Posterior vena cava (tissue), 2 donors: ENCODE results near the gene PRKACB. TPM values are rescaled to one million over a fixed set of nuclear protein-coding genes. Genes with fewer than 3 reads are reported as not detected.

Experiments
- DNase-seq: peaks from one replicate; pipeline ENCODE4 v3.0.0-alpha.2; 2020; ENCODE audit warnings: low spot score
- intact Hi-C, 2 donors: fragments of 100-400 bp; cut with DNase I; formaldehyde crosslinking; loops; one replicate each; pipeline versions ENCODE4 v1.14.1 to v1.14.2; 2022 to 2023
- total RNA-seq, 2 donors: library from RNA; stranded (reverse); fragmentation: NEBNext Ultra II Directional; extraction: Animal tissue kit (Norgen Biotek cat#: 25700); gene quantifications; one replicate each; pipeline ENCODE4 v1.2.1, GENCODE V29; 2021
- donor health status: DM: yes; HTN: yes; CAD: no.
- donor health status: DM: yes; HTN: yes; CAD: no.

Gene PRKACB
- total RNA-seq, 2 donors from 2014 or later, result 69.2 to 80.2 TPM

DNA sequence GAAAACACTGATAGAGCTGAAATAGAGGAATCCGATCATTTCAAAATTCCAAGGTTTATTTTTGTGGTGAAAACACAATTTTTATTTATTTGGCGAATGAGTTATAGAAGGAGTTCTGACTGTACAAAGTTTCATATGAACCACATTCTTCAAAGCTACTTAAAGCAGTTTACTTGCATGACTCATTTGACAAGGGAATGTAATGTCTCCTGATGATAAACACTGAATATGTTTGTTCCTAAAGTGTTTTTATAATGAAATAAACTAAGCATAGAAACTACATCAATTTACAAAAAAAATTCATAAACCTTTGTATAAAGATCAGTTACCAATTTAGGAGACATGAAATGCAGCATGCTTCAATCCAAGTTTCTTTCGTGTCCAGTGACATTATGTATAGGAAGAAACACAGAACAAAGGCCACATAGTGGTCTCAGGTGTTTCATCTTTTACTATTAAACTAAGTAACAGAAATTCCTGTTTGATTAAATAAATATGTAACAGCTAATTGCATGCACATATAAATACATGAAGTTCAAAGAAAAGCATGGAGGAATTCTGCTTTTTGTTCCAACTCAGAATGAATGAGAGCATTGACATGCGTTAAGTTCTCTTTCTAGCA is 2.5 kb downstream of the PRKACB start:
- intact Hi-C loops, result loop anchor here in 1 of 2 donors (10.0 kb wide), 1 partner anchor 288 kb away; no protein-coding TSS in a partner anchor
- no peak for DNase-seq

DNA sequence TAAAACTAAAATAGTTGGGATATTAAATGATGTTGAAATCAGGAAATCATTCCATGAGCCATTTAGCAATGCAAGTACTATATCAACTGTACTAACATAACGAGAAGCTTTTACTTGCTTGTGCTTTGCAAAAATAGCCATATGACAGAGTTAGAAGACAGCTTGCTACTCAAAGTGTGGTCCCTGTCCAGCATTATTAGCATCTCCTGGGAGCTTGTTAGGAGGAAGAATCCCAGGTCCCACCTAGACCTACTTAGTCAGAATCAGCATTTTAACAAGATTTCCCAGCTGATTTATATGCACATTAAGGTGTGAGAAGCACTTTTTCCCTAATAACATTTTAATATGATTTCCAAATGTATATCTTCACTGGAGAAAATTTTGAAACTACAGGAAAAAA is 4.7 kb downstream of the PRKACB start:
- DNase-seq, result no peak
- intact Hi-C loops, result loop anchor here in 1 of 2 donors (10.0 kb wide), 1 partner anchor 286 kb away; no protein-coding TSS in a partner anchor

DNA sequence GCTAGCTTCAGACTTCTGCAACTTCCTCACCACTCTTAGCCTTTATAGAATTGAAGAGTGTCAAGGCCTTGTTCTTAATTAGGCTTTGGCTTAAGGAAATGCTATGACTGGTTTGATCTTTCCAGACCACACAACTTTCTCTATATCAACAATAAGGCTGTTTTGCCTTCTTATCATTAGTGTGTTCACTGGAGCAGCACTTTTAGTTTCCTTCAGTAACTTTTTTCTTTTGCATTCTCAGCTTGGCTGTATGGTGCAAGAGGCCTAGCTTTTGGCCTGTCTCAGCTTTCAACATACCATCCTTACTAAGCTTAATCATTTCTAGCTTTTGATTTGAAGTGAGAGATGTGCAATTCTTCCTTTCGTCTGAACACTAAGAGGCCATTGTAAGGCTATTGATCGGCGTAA is 8.6 kb downstream of the PRKACB start:
- no peak for DNase-seq
- intact Hi-C loops, result no loop called here

DNA sequence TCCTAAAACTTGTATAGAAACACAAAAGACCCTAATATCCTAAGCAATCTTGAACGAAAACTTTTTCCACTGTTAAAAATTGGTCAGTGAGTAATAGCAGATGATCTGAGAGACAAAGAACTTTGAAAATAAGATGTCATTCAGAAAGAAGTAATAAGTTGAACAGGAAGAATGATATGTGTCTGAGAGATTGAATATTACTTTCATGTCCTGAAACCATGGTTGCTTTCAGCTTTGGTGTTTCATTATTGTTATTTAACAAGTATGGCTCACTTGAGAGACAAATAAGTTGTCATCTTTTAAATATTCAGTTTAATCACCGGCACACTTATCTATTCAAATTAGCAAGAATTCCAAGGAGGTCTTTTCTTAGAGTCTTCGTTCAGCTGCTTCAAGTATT is 11.4 kb downstream of the PRKACB start:
- intact Hi-C loops, result no loop called here
- DNase-seq, result no peak

DNA sequence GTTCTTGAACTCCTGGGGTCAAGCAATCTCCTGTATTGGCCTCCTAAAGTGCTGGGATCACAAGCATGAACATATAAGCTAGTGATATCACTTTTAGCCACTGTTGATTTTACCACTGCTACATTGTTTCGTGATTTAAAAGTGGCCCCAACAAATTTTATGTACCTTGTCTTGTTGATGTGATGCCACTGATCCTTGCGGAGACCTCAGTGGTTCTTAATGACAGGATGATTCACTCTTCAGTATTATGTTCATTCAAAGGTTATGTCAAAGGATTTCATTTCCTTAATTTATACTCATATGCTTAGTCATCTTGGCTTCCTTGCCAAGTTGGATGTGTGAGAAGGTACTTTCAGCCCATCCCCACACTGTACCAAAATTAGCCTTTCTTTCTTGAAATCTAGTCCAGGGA is 12.1 kb downstream of the PRKACB start:
- intact Hi-C loops, result no loop called here
- DNase-seq, result no peak

DNA sequence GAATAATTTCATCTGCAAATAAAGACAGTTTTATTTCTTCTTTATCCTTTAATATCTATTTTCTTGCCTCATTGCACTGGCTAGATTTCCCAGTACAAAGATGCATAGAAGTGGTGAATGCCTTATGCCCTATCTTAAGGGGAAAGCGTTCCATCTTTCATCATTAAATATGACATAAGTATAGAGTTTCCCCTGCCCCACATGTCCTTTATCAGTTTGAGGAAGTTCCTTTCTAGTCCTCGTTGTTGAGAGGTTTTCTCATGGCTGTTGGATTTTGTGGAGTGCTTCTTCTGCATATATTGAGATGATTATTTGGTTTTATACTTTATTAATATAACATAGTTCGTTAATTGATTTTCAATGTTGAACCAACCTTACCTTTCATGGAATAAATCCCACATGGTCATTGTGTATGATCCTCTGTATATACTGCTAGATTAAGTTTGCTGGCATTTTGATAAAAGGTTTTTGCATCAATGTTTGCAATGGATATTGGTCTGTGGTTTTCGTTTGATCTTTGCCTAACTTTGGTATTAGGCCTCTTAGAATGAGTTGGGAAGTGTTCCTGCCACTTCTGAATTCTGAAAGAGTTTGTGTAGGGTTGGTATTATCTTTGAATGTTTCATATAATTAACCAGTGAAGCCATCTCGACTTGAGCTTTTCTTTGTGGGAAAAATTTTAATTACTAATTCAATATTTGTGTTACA is 15.6 kb downstream of the PRKACB start:
- DNase-seq, result no peak
- intact Hi-C loops, result no loop called here

DNA sequence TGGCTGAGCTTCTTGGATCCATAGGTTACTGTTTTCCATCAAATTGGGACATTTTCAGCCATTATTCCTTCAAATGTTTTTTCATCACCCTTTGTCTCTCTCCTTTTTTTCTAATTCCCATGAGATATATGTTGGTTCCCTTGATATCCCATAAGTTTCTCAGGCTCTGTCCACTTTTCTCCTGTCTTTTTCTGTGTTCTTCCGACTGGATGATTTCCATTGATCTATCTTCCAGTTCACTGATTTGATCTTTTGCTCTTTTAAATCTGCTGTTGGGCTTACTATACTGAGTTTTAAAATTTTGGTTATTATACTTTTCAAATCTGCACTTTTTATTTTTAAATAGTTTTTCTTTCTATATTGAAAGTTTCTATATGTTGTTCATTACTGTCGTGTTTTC is 18.2 kb downstream of the PRKACB start:
- no peak for DNase-seq
- intact Hi-C loops, result no loop called here

DNA sequence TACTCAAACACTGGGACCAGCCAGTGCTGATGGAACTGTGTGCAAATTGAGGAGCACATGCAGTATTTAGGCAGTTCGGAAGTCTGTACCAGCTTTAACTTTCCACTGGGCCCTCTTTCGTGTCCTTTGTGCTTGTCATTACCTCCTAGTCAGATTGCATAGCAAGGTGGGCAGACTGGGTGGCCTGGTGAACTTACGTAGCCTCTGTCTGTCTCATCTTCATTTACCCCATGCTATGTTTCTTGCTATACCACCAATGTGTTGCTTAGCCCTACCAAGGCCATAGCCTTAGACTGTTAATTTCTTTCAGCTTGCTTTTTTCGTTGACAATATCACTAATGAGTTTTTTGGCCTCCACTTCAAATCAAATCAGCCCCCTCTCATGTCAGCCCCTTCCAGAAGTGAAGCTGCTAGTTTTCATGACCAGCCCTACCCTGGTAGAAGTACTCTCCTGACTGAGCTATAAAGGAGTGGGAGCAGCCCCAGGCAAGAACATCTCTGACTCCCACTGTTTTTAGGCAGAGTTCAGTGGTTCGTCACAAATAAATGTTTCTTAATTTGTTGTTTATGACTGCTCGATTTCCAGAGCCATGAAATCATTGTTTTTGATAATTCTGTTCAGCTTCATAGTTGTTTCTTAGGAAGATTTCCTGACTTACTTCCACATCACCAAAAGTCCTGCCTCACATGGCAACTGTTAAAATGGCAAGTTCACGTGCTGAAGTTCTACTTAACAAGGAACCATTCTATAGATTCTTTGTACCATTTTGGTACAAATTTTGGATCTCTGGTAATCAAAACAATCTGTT is 19.3 kb downstream of the PRKACB start:
- intact Hi-C loops, result no loop called here
- DNase-seq, result no peak

DNA sequence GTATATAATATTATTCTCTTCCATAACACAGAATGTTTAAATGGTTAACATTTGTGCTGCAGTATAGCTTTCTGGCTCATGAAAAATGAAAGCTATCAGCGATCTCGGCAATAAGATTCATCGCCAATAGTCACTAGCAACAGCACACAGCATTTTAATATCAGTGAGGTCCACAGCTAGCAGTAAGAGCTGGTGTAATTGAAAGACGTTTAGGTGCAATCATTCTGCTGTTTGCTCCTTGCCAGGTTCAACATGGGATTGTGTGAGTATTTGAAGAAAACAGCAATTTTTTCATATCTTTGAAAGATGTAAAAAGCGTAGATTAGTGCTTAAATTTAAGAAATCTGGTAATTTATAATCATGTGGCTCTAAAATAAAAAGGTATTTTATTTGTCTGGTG is 20.1 kb downstream of the PRKACB start:
- intact Hi-C loops, result no loop called here

DNA sequence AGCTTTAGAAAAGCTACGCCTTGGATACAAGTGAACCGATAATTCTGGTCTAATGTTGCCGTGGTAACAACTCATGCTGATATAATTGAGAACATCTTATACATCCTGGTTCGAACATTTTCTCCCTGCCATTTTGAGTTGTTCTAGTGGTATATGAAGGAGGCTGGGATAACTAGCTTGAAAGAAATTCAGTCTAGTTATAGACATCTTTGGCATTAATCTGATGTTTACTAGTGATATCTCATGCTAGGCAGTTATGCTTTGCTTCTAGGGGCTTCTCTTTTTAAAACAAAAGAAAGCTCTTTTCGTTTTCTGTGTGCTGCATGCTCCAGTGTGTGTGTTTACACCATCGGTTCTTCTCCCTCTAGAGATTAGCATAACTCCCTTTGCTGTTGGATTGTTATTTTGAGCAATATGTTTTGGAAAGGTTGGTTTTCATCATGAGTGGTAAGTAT is 20.5 kb downstream of the PRKACB start:
- intact Hi-C loops, result no loop called here
- DNase-seq, result no peak

More for the DNA sequence above, 20.1 kb downstream of the PRKACB start:
- DNase-seq, result no peak

DNA sequence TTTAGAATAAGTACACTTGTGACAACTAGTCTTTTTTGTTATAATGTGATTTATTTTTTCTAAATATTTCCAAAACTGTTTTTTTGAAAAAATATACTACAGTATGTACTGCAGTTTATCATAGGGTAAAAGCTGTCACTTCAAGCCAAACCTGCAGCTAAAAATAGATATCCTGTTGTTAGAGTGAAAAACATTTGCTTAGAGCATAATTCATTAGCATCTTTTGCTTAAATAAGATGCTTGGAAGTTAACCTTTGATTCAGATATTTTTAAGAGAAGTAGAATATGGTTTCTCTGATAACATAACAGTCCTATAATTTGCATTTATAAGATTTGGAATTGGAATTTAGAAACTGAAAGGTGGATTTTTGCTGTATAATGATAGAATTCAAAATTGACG is 21.5 kb downstream of the PRKACB start:
- DNase-seq, result no peak
- intact Hi-C loops, result no loop called here

DNA sequence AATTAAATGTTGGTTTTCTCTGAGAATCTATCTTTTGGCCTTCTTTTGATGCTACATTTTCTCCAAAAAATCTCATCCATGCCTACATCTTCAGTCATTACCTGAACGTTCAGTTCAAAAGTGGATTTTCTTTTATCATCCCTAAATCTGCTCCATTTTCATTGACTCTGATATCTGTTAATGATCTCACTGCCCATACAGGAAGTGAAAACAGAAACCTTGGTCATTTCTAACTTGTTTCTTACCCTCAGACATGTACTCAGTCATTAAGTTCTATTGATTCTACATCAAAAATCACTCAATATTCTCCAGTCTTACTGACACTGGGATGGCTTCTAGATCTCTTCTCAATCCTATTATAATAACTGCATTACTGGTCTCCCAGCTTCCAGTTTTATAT is 22.7 kb downstream of the PRKACB start:
- intact Hi-C loops, result no loop called here
- DNase-seq, result no peak

DNA sequence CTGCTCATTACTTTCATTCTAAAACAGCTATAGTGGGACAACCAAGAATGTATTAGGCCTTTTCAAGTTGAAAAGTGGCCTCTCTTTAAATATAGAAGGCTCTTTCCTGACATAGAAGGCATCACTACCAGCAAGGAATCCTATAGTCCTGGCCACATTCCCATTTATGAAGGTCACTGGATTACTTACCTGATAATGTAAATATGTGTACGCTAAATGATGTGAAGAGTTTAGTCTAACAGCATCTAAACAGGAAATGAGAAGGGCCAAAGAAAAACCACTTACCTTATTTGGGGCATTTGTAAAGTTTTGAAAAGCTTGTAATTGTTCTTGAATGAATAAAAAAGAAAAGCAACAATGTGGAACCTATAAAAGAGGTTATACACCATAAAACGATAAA is 24.7 kb downstream of the PRKACB start:
- intact Hi-C loops, result no loop called here
- DNase-seq, result no peak

DNA sequence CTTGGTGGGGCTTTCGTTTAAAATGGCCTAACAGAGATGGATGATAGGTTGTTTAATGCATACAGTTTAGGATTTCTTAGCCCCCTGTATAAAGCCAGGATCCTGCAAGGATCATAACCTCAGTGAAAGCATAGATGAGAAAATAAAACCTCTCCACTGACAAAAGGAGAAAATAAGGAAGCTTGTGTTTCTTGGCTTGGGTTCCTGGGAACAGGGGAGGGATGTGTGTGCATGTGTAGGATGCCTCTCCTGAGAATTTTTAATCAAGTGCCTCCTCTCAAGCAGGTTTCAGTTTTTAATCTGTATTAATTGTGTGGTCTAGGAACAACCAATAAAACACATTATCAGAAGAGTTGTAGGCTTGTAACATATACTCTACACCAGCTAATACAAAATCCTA is 26.1 kb downstream of the PRKACB start:
- DNase-seq, result no peak
- intact Hi-C loops, result no loop called here

DNA sequence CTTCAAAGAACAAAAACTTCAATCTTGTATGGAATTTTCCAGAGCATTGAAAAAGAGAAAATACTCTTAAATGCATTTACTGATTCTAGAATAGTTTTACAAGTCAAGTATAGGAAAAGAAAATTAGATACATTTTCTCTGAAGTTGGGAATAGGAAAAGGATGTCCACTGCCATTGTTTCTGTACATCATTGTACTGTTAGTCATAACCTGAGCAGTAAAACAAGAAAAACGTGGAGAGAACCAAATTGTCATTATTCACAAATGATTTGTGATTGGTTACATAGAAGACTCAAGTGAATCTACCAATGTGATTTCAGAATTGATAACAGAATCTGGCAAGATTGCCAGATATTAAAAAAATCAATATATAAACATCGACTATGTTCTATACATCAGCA is 27.4 kb downstream of the PRKACB start:
- no peak for DNase-seq

DNA sequence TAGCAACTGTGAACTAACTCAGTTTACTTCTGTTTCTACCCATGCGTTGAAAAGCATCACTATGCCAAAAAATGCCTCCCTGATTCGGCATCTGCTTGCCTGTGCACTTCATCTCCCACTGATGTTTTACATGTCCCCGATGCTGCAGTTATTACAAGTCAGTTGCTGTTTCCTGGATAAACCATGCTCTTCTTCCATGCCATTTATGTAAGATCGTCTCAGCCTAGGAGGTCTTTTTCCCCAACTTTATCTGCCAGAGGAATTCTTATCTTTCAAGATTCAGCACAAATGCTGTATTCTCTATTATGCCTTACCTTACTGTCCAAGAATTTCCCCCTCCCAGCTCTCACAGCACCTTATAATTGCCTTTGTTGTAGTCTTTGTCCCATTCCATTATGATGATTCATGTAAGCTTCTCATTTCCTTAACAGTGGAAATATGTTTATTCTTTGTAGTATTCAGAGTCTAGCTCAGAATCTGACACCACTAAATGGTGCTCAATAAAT is 30.0 kb downstream of the PRKACB start:
- DNase-seq, result no peak
- intact Hi-C loops, result no loop called here

More for the DNA sequence above, 27.4 kb downstream of the PRKACB start:
- intact Hi-C loops, result no loop called here

DNA sequence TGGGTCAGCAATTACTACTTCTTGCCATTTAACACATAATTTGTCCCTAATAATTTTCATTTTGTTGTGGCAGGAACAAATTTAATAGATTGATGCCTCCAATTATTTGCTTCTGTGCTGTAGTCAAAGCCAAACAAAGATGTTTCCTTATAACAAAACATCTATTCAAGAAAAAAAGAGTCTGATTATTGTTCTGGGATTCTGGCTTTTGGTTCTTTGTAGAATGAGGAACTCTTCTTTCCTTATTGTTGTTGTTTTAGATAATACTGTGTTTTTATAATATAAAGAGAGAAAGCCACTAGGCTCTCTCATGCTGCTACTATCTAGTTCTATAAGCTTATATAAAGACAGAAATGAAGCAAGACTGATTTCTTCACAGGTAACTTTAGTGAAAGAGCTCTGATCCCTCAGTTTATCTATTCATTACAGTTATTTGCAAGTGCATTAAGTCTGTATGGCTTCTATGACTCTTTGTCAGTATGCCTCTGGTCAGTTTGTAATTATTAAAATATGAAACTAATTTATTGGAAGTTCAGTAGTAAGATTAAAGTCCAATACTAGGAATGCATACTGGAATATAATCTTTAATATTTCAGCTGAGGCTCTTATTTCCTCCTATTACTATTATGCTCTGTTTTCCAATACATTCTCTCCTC is 37.4 kb downstream of the PRKACB start:
- no peak for DNase-seq
- intact Hi-C loops, result no loop called here

DNA sequence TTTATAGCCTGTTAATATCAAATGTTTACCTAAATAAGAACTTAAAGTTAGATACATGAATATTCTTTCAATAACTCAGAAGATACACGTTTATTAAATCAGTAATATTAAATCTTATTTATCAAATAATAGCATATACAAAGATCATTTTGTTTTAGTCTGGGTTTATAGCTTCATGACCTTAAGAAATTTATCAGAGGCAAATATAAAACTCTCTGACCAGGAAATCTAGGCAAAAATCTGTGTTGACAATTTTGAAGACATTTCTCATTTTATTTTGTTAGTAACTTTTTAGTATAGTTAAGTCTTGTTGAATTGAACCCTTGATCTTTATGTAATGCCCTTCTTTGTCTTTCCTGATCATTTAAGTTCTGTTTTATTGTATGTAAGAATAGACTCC is 46.4 kb downstream of the PRKACB start:
- DNase-seq, result no peak
- intact Hi-C loops, result no loop called here

DNA sequence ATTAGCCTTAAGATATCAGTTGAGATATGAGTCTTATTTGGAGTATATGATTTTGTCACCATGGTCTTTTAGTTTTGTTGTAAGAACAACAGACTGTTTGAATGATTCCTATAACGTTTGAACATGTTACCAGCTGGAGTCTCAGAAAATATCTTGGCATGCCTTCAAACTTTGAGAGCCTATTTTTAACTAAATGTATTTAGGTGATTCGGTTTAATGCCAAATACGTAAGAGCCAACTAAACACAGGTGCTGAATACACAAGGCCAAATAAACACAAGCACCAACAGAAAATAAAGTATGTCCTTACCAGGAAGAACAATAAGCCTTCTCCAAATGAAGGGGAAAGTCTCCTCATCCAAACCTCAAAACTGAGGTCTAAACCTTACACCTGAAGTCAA is 48.6 kb downstream of the PRKACB start:
- DNase-seq, result no peak
- intact Hi-C loops, result no loop called here

DNA sequence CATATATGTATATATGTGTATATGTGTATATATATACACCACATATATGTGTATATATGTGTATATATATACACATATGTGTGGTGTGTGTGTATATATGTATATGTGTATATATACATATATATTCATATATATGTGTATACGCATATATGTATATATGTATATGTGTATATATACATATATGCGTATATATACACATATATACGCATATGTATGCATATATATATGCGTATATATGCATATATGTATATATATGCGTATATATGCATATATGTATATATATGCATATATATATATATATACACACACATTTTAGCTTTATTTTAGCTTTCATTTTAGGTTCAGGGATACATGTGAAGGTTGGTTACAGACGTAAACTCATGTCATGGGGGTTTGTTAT is 54.8 kb downstream of the PRKACB start:
- intact Hi-C loops, result no loop called here
- DNase-seq, result no peak
